ENCODE results near the gene APOA5. TPM values are rescaled to one million over a fixed set of nuclear protein-coding genes. Genes with fewer than 3 reads are reported as not detected.

Gene APOA5
- total and polyA plus RNA-seq, 2 of the 13 experiments (the other 11 are each of a cell fraction or from before 2014, with no cell fraction given), result 44.0 to 49.1 TPM

DNA sequence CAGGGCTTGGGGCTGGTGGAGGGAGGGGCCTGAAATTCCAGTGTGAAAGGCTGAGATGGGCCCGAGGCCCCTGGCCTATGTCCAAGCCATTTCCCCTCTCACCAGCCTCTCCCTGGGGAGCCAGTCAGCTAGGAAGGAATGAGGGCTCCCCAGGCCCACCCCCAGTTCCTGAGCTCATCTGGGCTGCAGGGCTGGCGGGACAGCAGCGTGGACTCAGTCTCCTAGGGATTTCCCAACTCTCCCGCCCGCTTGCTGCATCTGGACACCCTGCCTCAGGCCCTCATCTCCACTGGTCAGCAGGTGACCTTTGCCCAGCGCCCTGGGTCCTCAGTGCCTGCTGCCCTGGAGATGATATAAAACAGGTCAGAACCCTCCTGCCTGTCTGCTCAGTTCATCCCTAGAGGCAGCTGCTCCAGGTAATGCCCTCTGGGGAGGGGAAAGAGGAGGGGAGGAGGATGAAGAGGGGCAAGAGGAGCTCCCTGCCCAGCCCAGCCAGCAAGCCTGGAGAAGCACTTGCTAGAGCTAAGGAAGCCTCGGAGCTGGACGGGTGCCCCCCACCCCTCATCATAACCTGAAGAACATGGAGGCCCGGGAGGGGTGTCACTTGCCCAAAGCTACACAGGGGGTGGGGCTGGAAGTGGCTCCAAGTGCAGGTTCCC is 38.0 kb upstream of the APOA5 start, which contains the start of gene APOC3 (continued):
- TF ChIP-seq CENPT (CRISPR knock-in tag; IDR thresholded peaks at IDR 0.05; ENCODE audit: low read depth) (no peak), SALL1 (CRISPR knock-in tag; IDR thresholded peaks at IDR 0.05) (peak; percentile 89), LCORL (IDR thresholded peaks at IDR 0.05) (no peak), LCORL (CRISPR knock-in tag; IDR thresholded peaks at IDR 0.05) (peak; percentile 85), AGO2 (optimal IDR thresholded peaks at IDR 0.05; ENCODE audit: low read depth, low read length) (peak; percentile 58), ZNF598 (CRISPR knock-in tag; IDR thresholded peaks at IDR 0.05; ENCODE audit: borderline replicate concordance) (no peak), FOXP1 (IDR thresholded peaks at IDR 0.05) (no peak), FOXP1 (CRISPR knock-in tag; IDR thresholded peaks at IDR 0.05) (peak; percentile 45; the same call in 1 of the 2 replicates), ZNF781 (CRISPR knock-in tag; IDR thresholded peaks at IDR 0.05; ENCODE audit: borderline replicate concordance, not compliant biosample characterization) (no peak), IKZF4 (CRISPR knock-in tag; IDR thresholded peaks at IDR 0.05; ENCODE audit: borderline replicate concordance, low read depth, not compliant biosample characterization) (peak; percentile 69), RXRA (CRISPR knock-in tag; IDR thresholded peaks at IDR 0.05) (peak; percentile 89), ZNF354B (CRISPR knock-in tag; IDR thresholded peaks at IDR 0.05) (0 out of 2 replicates have a peak, but pooled peaks have one; percentile 51), MAF1 (CRISPR knock-in tag; IDR thresholded peaks at IDR 0.05; ENCODE audit: borderline replicate concordance) (no peak; the same call in 1 of the 2 replicates), ZNF180 (CRISPR knock-in tag; IDR thresholded peaks at IDR 0.05; ENCODE audit: borderline replicate concordance, low read depth) (no peak), ZNF496 (CRISPR knock-in tag; IDR thresholded peaks at IDR 0.05; ENCODE audit: insufficient replicate concordance) (no peak), SIX4 (CRISPR knock-in tag; IDR thresholded peaks at IDR 0.05) (no peak), ARNT2 (CRISPR knock-in tag; IDR thresholded peaks at IDR 0.05; ENCODE audit: low read depth) (peak; percentile 39; the same call in 1 of the 2 replicates), CREB3 (CRISPR knock-in tag; IDR thresholded peaks at IDR 0.05) (no peak), ZSCAN25 (CRISPR knock-in tag; IDR thresholded peaks at IDR 0.05) (peak; percentile 91), GATAD1 (CRISPR knock-in tag; IDR thresholded peaks at IDR 0.05) (peak; percentile 39; the same call in 1 of the 2 replicates), ZNF558 (CRISPR knock-in tag; IDR thresholded peaks at IDR 0.05; ENCODE audit: borderline replicate concordance) (0 out of 2 replicates have a peak, but pooled peaks have one; percentile 16), SMAD9 (CRISPR knock-in tag; IDR thresholded peaks at IDR 0.05) (no peak), SP140L (CRISPR knock-in tag; IDR thresholded peaks at IDR 0.05; ENCODE audit: borderline replicate concordance) (no peak)
- TF ChIP-seq, protein P1, sequence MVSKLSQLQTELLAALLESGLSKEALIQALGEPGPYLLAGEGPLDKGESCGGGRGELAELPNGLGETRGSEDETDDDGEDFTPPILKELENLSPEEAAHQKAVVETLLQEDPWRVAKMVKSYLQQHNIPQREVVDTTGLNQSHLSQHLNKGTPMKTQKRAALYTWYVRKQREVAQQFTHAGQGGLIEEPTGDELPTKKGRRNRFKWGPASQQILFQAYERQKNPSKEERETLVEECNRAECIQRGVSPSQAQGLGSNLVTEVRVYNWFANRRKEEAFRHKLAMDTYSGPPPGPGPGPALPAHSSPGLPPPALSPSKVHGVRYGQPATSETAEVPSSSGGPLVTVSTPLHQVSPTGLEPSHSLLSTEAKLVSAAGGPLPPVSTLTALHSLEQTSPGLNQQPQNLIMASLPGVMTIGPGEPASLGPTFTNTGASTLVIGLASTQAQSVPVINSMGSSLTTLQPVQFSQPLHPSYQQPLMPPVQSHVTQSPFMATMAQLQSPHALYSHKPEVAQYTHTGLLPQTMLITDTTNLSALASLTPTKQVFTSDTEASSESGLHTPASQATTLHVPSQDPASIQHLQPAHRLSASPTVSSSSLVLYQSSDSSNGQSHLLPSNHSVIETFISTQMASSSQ (IDR thresholded peaks at IDR 0.05; ENCODE audit: low read depth), result 0 out of 2 replicates have a peak, but pooled peaks have one; percentile 12
- TF ChIP-seq, protein P1 (CRISPR knock-in tag; IDR thresholded peaks at IDR 0.05; ENCODE audit: borderline replicate concordance), result no peak
- TF ChIP-seq, protein P2, sequence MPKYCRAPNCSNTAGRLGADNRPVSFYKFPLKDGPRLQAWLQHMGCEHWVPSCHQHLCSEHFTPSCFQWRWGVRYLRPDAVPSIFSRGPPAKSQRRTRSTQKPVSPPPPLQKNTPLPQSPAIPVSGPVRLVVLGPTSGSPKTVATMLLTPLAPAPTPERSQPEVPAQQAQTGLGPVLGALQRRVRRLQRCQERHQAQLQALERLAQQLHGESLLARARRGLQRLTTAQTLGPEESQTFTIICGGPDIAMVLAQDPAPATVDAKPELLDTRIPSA (CRISPR knock-in tag; IDR thresholded peaks at IDR 0.05; ENCODE audit: borderline replicate concordance), result no peak

Data from HepG2 (cell line).